Hepatic stellate cell (primary cell): ENCODE results near the gene TMEM244.
A peak's percentile ranks its signal among the peaks of the same experiment; 100 is the strongest.
"Not testable (repeated sequence)": the region's sequence is repeated elsewhere in the genome, so short reads cannot be mapped to it uniquely, and the experiment has no call there.

Source experiments
- DNase-seq: peaks from one replicate; pipeline ENCODE4 v3.0.0; 2011; ENCODE audit warnings: low spot score

TMEM244 gene

DNA sequence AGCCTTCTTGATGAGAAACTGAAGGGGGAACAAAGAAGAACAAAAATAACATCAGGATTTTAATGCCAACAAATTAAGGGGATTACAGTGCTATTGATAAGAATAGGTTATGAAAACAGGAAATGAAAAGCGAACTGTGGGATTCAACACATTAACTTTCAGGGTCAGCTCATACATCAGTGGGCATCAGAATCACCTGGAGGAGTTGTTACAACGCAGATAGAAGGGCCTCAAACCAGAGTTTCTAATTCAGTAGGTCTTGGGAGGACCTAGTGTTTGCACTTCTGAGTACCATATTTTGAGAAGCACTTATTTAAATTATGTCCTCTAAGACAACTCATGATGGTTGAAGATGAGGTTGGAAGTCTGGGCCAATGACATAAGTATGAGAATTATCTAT is 5.6 kb upstream of the TMEM244 start:
- DNase-seq = no peak

DNA sequence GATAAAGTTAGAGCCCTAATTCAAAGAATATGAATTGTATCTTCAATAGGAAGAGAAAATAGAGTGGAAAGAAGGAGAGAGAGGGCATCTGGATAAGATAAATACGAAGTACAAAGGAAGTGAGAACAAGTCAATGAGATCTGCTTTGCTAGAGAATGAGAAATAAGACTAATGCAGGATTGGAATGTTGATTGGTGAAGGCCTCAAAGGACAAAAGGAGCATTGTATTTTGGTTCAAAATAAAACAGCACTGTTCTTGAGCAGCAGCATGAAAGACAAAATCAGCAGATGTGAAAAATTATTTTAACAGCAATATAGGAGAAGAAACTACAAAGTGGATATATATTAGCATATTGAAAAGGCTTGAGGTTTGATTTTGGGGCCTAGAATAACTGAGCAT is 5.1 kb upstream of the TMEM244 start:
- no peak for DNase-seq

DNA sequence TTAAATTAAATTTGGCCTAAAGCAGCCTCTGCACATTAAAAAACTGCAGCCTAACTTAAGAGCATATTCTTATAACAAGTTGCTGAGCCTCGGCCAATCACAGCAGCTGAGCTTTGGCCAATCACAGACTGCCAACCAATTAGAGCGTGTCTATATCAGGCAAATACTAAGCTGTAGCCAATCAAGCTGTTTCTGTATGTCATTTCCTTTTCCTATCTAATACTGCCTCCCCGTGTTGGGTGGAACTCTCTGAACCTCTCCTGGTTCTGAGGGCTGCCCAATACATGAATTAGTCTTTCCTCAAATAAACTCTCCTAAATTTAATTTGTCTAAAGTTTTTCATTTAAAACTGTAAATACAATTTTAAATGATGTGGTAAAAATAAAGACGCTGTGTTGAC is 3.9 kb upstream of the TMEM244 start:
- no peak for DNase-seq

DNA sequence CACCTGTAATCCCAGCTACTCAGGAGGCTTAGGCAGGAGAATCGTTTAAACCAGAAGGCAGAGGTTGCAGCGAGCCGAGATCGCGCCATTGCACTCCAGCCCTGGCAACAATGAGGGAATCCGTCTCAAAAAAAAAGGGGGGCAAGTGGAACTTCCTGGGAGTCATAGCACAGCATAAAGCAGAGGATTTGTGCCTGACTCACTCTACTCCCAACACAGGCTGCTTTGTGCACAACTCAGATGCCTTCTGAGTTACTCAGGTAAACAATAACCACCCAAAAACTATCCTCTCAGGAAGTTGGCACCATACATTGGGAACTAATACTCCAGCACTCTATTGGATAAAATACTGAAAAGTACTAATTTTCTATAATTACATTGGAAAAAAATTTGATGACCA is 2.5 kb upstream of the TMEM244 start:
- DNase-seq = no peak

DNA sequence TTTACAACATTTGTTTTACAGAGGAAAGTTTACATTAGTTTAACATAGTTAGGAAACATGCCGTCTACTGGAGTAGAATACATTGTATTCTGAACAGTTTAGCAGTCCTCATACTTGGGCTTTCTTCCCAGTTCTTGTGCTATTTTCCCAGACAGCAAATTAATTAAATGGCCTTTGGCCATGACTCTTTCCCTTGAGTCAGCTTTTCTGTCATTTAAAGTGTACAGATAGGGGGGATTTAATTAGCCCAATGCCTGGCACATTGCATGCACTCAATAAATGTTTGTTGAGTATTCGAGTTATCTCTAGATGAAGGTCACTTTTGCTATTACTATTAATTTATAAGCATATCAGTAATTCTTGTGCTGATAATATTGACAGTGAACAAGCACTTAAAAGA is 1.6 kb downstream of the TMEM244 start:
- DNase-seq = no peak

DNA sequence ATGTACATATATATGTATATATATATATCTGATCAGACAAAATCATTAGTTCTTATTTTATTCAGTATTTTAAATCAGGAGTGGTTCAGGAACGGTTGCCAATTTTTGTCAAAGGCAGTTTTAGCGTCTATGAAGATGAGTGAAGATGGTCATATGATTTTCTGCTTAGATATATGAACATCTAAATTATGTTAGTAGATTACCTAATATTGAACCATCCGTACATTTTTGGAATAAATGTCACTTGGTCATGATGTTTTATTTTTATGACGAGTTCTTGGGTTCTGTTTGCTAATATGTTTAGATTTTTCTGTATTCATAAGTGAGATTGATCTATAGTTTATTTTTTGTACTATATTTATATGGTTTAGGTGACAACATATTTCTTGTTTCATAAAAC is 3.3 kb downstream of the TMEM244 start:
- no peak for DNase-seq

DNA sequence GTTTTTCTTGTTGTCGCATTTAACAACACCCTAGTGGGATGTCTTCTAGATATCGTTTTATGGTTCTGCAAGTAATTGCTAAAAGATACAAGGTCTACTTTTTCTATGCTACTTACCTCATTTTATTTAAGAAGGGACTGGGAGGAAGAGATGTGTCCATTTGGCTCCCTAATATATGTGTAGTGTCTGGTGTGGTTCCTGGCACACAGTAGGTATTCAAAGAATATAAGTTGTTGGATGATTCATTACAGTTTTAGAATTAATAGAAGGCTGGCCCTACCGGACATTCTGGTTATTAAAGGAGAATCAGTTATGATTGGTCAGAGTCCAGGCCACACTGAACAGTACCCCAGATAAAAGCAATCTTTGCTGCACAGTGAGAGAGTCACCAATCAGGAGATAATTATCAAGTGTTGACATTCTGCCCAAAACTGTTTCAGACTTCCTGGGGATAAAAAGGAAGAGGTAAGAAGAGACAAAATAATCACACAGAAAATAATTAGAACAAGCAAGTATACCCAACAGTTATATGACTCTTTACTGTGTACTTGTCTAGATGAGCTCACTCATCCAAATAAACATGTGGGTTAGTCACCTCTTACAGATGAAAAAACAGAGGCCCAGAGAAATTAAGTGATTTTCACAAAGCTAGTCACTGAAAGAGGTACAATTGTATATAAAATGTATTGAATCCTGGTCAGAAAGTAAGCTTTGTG is 7.0 kb downstream of the TMEM244 start:
- DNase-seq = no peak

DNA sequence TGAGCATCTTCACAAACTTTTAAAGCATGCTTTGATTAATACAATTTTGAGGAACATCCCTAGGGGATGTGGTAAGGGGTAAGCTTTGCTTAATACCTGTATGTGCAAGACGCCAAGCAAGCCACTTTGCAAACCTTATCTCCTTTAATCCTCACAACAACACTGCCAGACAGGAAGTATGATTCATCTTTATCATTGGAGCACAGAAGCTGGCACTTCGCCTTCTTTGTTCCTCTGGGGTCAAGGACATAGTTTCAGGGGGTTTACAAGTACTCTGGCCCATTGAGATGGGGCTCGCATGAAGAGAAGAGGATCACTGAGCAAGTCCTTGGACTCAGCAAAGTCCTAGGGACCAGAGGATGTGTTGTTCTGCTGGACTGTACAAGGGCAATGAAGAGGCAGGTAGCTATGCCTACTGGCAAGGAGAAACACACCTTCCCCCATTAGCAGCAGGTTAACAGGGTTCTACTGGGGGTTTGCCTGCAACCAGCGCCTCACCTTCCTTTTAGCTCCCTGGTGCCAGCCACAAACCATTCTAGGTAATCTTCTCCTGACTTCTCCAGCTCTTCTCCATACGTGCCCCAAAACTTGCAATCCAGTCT is 8.8 kb downstream of the TMEM244 start:
- DNase-seq = no peak

DNA sequence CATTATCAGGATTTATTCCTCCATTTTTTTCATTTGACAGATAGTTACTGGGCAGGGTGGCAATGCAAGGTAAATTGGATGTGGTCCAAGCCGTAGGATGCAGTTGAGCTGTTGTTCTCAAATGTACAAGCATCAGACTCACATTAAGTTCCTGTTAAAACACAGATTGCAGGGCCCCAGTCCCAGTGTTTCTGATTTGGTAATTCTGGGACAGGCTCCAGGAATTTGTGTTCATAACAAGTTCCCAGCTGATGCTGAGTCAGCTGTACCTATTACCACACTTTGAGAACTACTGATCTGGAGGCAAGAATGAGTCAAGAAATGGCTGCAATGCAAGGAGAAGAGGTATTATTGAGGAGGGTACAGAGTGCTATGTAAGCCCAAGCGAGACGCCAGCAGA is 11.7 kb downstream of the TMEM244 start:
- DNase-seq = no peak

DNA sequence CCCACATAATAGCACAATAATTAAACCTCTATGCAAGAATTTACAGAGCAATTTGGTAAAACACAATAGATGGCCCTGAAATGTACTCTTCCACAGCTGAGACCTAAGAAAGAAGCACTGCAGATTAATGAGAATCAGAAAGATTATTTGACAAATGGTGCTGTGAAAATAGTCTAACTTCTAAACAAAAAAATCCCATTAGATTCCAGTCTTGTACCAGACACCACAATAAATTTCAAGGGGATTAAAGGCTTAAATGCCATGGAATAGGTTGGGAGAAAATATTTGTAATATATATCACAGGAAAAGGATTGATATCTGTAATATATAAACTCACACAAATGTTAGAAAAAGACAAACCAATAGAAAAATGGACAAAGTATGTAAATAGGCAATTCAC is 14.4 kb downstream of the TMEM244 start:
- DNase-seq = no peak

DNA sequence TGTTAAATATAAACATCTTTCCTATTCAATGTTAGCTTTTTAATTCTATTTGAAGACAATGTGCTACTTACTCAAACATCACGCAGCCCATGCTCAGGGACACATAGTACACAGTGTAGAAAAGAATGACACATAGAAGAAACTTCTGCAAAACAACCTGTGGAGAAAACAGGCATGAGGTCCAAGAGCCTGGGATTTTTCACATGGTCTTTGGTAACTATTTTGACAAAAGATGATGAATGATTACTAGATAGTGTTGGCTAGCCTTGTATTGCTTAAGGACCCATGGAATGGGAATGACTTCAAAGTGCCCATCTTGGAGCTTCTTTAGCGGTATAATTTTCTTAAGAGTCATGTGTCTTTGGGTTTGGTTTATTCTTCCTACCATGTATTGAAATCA is 15.4 kb downstream of the TMEM244 start:
- DNase-seq = no peak

DNA sequence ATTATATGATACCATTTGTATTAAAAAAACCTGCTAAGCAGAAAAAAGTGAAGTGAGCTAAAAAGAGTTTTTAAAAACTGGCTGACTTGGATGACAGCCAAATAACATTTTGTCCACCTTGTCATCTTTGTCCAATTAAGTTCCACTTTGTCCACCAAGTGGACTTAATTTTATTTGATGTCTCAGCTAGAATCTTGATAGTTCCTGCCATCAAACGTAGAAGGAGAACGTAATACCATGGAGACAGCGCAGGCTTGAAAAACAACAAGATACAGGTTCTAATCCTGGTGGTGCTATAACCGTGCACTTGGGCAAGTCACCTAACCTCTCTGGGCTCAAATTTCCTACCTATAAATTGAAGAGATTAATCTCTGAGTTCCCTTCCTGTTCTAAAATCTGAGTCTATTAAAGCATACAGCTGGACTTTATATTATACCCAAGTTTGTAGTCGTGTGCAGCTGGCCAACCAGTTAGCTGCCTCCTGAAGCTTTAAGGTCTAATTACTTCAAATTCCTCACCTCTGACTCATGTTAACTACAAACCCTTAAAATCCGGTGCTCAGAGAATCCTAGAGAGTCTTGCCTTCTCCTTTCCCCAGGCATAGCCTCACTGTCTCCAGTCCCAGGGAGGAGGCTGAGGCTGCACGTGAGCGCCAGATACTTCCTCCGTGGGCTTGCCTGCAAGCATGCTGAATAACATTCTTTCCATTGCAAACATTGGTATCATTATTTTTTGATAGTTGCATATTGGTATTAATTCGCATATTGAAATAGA is 16.8 kb downstream of the TMEM244 start:
- DNase-seq = peak; percentile 16

DNA sequence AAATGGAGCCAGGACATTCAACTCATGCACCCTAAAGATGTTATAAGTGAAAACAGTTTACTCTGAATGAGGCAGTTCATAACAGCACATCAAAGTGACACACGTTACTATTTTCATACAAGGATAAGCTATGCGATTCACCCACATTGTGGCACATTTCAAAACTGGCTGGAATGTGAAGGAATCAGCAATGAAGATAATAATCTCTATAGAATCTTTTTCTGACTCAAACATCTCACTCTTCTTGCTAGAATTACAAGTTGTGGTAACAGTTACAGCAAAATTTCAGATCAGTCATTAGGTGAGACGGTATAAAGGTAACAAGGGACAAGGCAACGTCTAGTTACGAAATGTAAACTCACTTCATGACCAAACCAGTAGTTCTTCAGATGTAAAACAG is 17.5 kb downstream of the TMEM244 start:
- DNase-seq = no peak

DNA sequence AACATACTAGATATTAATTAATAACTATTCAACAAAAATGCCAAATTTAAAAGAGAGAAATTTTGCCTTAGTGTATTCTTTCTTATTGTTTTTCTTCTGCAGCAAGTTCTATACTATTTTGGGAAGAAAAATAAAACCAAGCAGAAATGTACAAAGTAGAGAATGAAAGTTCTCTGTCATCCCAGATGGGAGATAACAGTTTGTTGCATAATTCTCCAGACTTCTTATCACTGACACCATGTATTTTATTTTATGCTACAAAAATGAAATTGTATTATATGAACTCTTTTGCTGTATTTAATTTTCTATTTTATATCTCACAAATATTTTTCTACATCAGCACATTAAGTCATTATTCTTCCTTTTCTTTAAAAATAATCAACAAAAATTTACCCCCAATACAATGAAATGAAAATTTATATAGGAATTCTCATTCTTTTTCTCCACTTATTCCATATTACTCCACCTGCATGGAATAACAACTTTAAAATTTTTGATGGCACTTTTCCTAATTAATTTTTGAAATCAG is 18.2 kb downstream of the TMEM244 start:
- DNase-seq = no peak

DNA sequence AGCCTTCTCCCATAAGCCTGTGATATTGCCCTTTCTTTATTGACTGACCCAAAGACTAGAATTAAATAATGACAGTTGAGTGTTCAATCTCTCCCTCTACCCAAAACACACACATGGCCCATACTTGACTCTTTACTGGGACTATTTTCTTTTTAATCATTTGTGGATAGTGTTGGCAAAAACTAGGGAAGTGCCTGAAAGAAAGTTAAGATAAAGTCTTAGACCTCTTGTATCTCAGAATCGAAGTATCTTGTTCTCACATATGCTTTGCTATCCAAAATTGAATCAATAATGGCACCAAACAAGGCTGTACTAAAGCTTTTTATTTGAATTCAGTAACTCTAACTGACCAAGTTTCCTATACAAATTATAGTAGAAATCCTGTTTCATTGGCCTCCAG is 19.0 kb downstream of the TMEM244 start:
- no peak for DNase-seq

DNA sequence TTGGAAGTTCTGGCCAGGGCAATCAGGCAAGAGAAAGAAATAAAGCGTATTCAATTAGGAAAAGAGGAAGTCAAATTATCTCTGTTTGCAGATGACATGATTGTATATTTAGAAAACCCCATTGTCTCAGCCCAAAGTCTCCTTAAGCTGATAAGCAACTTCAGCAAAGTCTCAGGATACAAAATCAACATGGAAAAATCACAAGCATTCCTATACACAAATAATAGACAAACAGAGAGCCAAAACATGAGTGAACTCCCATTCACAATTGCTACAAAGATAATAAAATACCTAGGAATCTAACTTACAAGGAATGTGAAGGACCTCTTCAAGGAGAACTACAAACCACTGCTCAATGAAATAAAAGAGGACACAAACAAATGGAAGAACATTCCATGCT is 21.6 kb downstream of the TMEM244 start:
- not testable (repeated sequence) for DNase-seq

DNA sequence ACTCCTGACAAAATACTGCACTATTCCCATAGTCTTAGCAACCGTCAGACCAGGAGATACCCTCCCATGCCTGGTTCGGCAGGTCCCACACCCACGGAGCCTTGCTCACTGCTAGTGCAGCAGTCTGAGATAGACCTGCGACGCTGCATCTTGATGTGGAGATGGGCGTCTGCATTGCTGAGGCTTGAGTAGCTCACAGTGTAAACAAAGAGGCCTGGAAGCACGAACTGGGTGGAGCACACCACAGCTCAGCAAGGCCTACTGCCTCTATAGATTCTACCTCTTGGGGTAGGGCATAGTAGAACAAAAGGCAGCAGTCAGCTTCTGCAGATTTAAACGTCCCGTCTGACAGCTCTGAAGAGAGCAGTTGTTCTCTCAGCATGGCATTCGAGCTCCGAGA is 25.4 kb downstream of the TMEM244 start:
- no peak for DNase-seq

DNA sequence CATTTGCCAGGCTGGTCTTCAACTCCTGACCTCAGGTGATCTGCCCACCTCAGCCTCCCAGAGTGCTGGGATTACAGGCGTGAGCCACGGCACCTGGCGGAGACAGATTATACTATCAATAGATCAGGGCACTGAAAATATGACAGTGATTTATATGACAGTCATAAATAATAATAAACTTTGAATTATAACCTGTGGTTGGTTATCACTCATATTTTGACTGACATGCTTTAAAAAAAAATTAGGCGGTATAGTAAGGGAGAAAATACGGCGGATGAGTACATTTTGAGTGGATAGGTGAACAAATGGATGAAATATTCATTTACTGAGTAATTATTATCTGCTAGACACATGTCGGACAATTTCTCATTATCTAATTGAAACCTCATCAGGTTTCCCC is 28.8 kb downstream of the TMEM244 start:
- DNase-seq = no peak

DNA sequence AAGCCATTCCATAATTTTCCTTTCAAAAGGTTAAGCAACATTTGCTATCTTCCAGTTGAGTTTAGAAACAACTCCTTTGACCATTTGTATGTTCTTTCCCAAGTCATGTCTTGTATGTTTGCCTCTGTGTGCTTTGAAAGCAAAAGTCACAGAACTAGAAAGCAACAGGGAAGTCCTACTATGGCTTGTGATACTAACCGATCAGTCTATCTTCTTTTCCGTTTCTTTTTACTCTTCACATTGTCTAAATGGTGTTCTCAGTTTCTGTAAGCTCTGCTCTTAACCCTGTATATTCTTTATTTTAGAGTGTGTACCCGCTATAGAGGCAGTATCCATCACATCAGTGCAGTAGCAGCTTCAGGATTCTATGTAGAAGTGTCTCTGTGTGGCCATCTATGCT is 32.9 kb downstream of the TMEM244 start:
- no peak for DNase-seq

DNA sequence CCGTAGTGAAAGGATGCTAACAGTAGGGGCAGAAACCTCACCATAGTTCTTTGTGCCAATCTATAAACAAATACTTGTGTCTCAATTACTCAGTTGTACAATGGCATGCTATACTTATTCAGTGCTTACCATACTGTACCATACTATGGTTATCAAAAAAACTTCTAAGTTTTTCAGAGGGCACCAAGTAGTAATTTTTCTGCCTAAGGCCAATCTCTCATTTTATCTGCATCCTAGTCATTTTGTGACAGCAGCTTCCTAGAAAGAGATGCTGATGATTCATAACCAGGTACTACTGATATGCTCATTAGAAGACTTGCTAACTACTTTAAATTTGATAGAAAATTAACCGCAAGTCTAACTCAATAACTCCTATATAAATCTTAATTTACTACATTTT is 42.9 kb downstream of the TMEM244 start:
- no peak for DNase-seq

DNA sequence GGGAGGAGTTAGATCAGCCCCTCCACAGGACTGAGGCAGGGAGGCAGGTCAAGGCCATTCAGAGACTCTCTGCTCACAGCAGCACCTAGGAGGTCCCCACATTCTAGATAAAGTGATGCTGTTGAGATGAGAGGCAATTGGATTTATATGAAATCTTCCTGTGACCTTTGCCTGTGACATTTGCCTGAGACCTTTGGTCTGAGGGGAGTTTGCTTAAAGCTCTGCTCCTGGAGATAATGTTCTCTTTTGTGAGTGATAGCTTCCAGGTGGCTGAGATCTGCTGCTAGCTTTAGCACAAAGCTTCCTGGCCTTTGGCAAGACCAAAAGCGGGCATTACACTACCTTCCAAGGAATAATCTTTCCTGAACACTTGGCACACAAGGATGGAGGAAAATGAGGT is 43.3 kb downstream of the TMEM244 start:
- DNase-seq = no peak

DNA sequence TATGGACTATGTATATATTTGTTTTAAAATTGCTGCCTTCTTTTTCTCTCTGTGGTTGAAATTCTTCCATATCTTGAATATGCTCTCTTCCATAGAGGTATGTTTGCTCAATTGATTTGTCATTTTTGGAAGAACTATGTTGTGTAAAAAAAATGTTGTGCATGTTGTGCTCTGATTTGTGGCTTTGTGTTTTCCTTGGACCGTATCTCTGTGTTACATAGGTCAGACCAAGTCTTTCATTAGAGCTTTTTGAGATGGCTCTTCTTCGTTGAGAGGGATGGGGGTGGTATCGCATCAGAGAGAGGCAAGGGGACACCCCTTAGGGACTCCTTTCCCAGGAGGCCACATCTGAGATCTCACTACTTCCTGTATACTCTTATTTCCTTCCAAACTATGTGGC is 43.8 kb downstream of the TMEM244 start:
- DNase-seq = no peak

DNA sequence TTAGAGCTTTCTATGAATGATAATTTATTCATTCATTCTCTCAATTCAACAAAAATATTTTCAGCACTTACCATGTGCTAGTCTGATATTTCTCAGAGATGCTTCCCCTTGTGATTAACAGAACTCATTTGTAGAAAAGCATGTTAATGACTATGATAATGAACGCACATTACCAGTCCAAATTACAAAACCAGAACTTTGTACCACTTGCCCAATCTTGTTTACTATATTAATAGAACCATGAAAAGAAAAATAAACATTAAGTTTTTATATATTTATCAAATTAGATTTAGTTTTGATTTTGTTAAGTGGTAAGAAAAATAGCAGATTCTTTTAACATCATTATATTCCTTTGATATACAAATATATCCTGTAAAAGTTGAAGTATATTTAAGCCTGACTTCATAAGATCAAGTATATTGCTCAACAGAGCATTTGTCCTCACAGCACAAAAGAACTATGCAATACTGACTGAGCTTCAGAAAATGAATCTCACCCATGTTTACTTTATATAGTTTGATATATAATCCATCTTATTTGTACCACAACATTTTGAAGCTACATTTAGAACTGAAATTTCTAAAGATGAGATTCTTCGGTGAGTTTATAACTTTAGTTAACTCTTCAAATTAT is 48.9 kb downstream of the TMEM244 start:
- DNase-seq = no peak
